Heart left ventricle (tissue), 13 donors: ENCODE measurements around the gene DEGS2.

Experiments used
- CTCF ChIP-seq, 12 donors: fragments of 200-600 bp; sonication (generic) in 4 of 12; IDR thresholded peaks; one replicate each; pipeline versions ENCODE4 v1.5.0 to v1.8.0; 2018 to 2022; ENCODE audit warnings: antibody characterized with exemption in 12 of 12, mild to moderate bottlenecking in 5 of 12
- POLR2A ChIP-seq, 2 donors: fragments of 450-650 bp; IDR thresholded peaks; one replicate each; pipeline ENCODE4 v1.6.1; 2017; ENCODE audit warnings: antibody characterized with exemption in 2 of 2, mild to moderate bottlenecking in 2 of 2, moderate library complexity in 2 of 2
- donor health status: ischemic (EF 13 %, LVEDD 7.1; RV severe dilation, severe dysfunction).
- donor health status: DM: no; HTN: yes; CAD: no.
- donor health status: DM: no; HTN: no; CAD: no.
- donor health status: ischemic (EF 25% LVEDD 6.9; RV normal size, moderate dysfunction).
- donor health status: ischemic (EF 25% LVEDD 5.7; RV mildly dilated, moderate dysfunction).
- donor health status: ischemic (EF 35%, LVEDD 5.7; RV mildly dilated, moderate dysfunction).
- donor health status: nonischemic (EF 11% LVEDD 7.7; RV severe dilation, severe dysfunction).
- donor health status: DM: yes; HTN: yes; CAD: no.
- donor health status: PGD.
- donor health status: ischemic (EF 29% LVEDD 5.4; RV normal size, mild dysfunction).
- donor health status: nonischemic (EF 23%, LVEDD 6.1; RV moderate dilation, normal function).

GRCh38 chr14:100138955-100139354 is 20.5 kb downstream of the DEGS2 start:
- TF ChIP-seq CTCF (IDR thresholded peaks at IDR 0.05), result no peak
- TF ChIP-seq POLR2A (IDR thresholded peaks at IDR 0.05), result no peak
